ENCODE data around the gene PIK3R6. TPM values are rescaled to one million over a fixed set of nuclear protein-coding genes. Genes with fewer than 3 reads are reported as not detected.
A peak's percentile ranks its signal among the peaks of the same experiment; 100 is the strongest.

The PIK3R6 gene
- total RNA-seq, 1 donor from 2014 or later: not detected

- Histone ChIP-seq H3K36me3 (ENCODE audit: control insufficient read depth, insufficient read depth, low read length) (no peaks in the 10 kb centered on the region), H3K4me3 (ENCODE audit: low read depth, low read length) (no peak overlapping the region), H3K27me3 (ENCODE audit: control insufficient read depth, insufficient read depth, low read length) (no peaks in the 10 kb centered on the region)
- DNase-seq (ENCODE audit: low read depth): no peak
- no peak for TF ChIP-seq CTCF (IDR thresholded peaks at IDR 0.05; ENCODE audit: insufficient read depth, low read length, poor library complexity, severe bottlenecking)
Observed at GRCh38 chr17:8839410-8839935, 28.0 kb downstream of the PIK3R6 start.

GRCh38 chr17:8838551-8839095, 28.9 kb downstream of the PIK3R6 start:
- H3K36me3 ChIP-seq (ENCODE audit: control insufficient read depth, insufficient read depth, low read length): no peaks in the 10 kb centered on the region
- H3K4me3 ChIP-seq (ENCODE audit: low read depth, low read length): no peak overlapping the region
- no peaks in the 10 kb centered on the region for H3K27me3 ChIP-seq (ENCODE audit: control insufficient read depth, insufficient read depth, low read length)
- TF ChIP-seq CTCF (IDR thresholded peaks at IDR 0.05; ENCODE audit: insufficient read depth, low read length, poor library complexity, severe bottlenecking): no peak
- no peak for DNase-seq (ENCODE audit: low read depth)

GRCh38 chr17:8837563-8838075, 29.9 kb downstream of the PIK3R6 start:
- TF ChIP-seq CTCF (IDR thresholded peaks at IDR 0.05; ENCODE audit: insufficient read depth, low read length, poor library complexity, severe bottlenecking): no peak
- no peak for DNase-seq (ENCODE audit: low read depth)
- Histone ChIP-seq H3K36me3 (ENCODE audit: control insufficient read depth, insufficient read depth, low read length) (no peaks in the 10 kb centered on the region), H3K27me3 (ENCODE audit: control insufficient read depth, insufficient read depth, low read length) (peaks cover 5% of the 10 kb centered on the region), H3K4me3 (ENCODE audit: low read depth, low read length) (no peak overlapping the region)

- Histone ChIP-seq H3K36me3 (ENCODE audit: control insufficient read depth, insufficient read depth, low read length) (no peaks in the 10 kb centered on the region), H3K4me3 (ENCODE audit: low read depth, low read length) (no peak overlapping the region), H3K27me3 (ENCODE audit: control insufficient read depth, insufficient read depth, low read length) (peaks cover 5% of the 10 kb centered on the region)
- no peak for TF ChIP-seq CTCF (IDR thresholded peaks at IDR 0.05; ENCODE audit: insufficient read depth, low read length, poor library complexity, severe bottlenecking)
- DNase-seq (ENCODE audit: low read depth): peak; percentile 25
Observed at GRCh38 chr17:8836821-8837562, 30.5 kb downstream of the PIK3R6 start.

GRCh38 chr17:8835631-8836364, 31.7 kb downstream of the PIK3R6 start:
- H3K36me3 ChIP-seq (ENCODE audit: control insufficient read depth, insufficient read depth, low read length): no peaks in the 10 kb centered on the region
- no peak for DNase-seq (ENCODE audit: low read depth)
- peaks cover 5% of the 10 kb centered on the region for H3K27me3 ChIP-seq (ENCODE audit: control insufficient read depth, insufficient read depth, low read length)
- H3K4me3 ChIP-seq (ENCODE audit: low read depth, low read length): no peak overlapping the region
- TF ChIP-seq CTCF (IDR thresholded peaks at IDR 0.05; ENCODE audit: insufficient read depth, low read length, poor library complexity, severe bottlenecking): no peak
